ENCODE data around the gene EXOC4.
"Not testable (repeated sequence)": the region's sequence is repeated elsewhere in the genome, so short reads cannot be mapped to it uniquely, and the experiment has no call there.

EXOC4 gene

DNA sequence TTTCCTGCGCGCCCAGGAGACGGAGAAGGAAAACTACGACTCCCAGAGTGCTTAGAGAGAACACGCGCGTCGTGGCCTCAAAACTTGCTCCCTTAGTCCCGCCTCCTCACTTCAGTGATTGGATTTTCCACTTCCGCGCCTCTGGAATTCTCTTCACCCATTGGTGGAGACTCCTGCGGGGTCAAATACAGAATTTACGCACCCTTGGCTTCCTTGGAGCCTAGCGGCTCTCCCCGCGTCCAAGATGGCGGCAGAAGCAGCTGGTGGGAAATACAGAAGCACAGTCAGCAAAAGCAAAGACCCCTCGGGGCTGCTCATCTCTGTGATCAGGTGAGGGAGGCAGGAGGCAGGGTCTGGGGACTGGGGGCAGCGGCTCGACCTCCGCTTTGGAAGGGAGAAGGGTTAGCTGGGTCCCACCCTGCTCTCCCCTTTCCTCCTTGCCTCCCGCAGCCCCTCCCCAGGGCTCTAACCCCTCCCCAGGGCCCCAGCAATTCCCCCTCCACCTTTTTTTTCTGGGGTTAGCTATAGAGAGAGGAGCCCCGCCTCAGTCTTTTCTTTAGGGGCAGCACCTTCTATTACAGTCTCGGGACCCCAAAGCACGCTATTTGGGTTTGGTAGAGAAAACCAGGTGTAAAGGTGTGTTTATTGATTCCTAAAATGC lies at the start of gene EXOC4:
TSS of gene EXOC4 (plus strand) at position 221 of the 661 bp plus-strand sequence.
- Histone ChIP-seq H3K27me3 (replicated peaks; ENCODE audit: control insufficient read depth, insufficient read depth, low read length) (no peaks in the 10 kb centered on the region), H3K9ac (ENCODE audit: low read length) (peak within 1 kb of the TSS; percentile 95), H3K4me3 (ENCODE audit: low read length) (peak within 1 kb of the TSS; percentile 96), H3K9me3 (ENCODE audit: control insufficient read depth, low read length) (peaks cover 11% of the 10 kb centered on the region), H3K36me3 (ENCODE audit: control insufficient read depth, insufficient read depth, low read length, severe bottlenecking) (no peaks in the 10 kb centered on the region), H3K4me1 (ENCODE audit: control insufficient read depth, insufficient read depth, low read length) (no peaks in the 10 kb centered on the region)
- peak; percentile 99 for DNase-seq (ENCODE audit: low read depth)

DNA sequence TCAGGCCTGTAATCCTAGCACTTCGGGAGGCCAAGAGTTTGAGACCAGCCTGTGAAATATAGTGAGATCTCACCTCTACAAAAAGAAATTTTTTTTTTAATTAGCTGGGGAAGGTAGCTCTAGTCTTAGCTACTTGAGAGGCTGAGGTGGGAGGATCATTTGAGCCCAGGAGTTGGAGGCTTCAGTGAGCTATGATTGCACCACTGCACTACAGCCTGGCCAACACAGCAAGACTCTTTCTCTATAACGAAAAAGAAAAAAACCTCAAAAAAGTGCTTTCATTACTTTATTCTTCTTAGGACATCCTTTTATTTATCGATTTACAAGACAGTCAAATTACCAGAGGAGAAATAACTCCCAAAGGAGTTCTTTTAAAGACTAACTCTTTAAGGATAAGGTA lies 49.4 kb upstream of the EXOC4 start:
- H3K9ac ChIP-seq (ENCODE audit: low read length), result no peak overlapping the region
- H3K27me3 ChIP-seq (replicated peaks; ENCODE audit: control insufficient read depth, insufficient read depth, low read length), result no peaks in the 10 kb centered on the region
- DNase-seq (ENCODE audit: low read depth), result no peak
- H3K36me3 ChIP-seq (ENCODE audit: control insufficient read depth, insufficient read depth, low read length, severe bottlenecking), result no peaks in the 10 kb centered on the region
- H3K4me3 ChIP-seq (ENCODE audit: low read length), result no peak overlapping the region
- H3K4me1 ChIP-seq (ENCODE audit: control insufficient read depth, insufficient read depth, low read length), result no peaks in the 10 kb centered on the region
- peaks cover 11% of the 10 kb centered on the region for H3K9me3 ChIP-seq (ENCODE audit: control insufficient read depth, low read length)

- no peaks in the 10 kb centered on the region for H3K27me3 ChIP-seq (replicated peaks; ENCODE audit: control insufficient read depth, insufficient read depth, low read length)
- no peaks in the 10 kb centered on the region for H3K36me3 ChIP-seq (ENCODE audit: control insufficient read depth, insufficient read depth, low read length, severe bottlenecking)
- H3K9me3 ChIP-seq (ENCODE audit: control insufficient read depth, low read length), result peaks cover 14% of the 10 kb centered on the region
- H3K4me1 ChIP-seq (ENCODE audit: control insufficient read depth, insufficient read depth, low read length), result no peaks in the 10 kb centered on the region
- no peak overlapping the region for H3K4me3 ChIP-seq (ENCODE audit: low read length)
- H3K9ac ChIP-seq (ENCODE audit: low read length), result no peak overlapping the region
- DNase-seq (ENCODE audit: low read depth), result no peak
These were observed 45.2 kb upstream of the EXOC4 start for GRCh38 chr7:133207687-133208086.

DNA sequence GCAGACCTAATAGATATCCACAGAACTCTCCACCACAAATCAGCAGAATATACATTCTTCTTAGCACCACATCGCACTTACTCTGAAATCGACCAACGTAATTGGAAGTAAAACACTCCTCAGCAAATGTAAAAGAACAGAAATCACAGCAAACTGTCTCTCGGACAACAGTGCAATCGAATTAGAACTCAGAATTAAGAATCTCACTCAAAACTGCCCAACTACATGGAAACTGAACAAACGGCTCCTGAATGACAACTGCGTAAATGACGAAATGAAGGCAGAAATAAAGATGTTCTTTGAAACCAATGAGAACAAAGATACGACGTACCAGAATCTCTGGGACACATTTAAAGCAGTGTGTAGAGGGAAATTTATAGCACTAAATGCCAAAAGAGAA lies 42.1 kb upstream of the EXOC4 start:
- H3K36me3 ChIP-seq (ENCODE audit: control insufficient read depth, insufficient read depth, low read length, severe bottlenecking); DNase-seq (ENCODE audit: low read depth); H3K9ac ChIP-seq (ENCODE audit: low read length); H3K4me3 ChIP-seq (ENCODE audit: low read length); H3K27me3 ChIP-seq (replicated peaks; ENCODE audit: control insufficient read depth, insufficient read depth, low read length); H3K4me1 ChIP-seq (ENCODE audit: control insufficient read depth, insufficient read depth, low read length): not testable (repeated sequence)
- peaks cover 14% of the 10 kb centered on the region for H3K9me3 ChIP-seq (ENCODE audit: control insufficient read depth, low read length)

GRCh38 chr7:133213772-133214171 lies 39.1 kb upstream of the EXOC4 start:
- H3K4me3 ChIP-seq (ENCODE audit: low read length); H3K9me3 ChIP-seq (ENCODE audit: control insufficient read depth, low read length); DNase-seq (ENCODE audit: low read depth); H3K27me3 ChIP-seq (replicated peaks; ENCODE audit: control insufficient read depth, insufficient read depth, low read length); H3K36me3 ChIP-seq (ENCODE audit: control insufficient read depth, insufficient read depth, low read length, severe bottlenecking); H3K9ac ChIP-seq (ENCODE audit: low read length); H3K4me1 ChIP-seq (ENCODE audit: control insufficient read depth, insufficient read depth, low read length): not testable (repeated sequence)

- Histone ChIP-seq H3K27me3 (replicated peaks; ENCODE audit: control insufficient read depth, insufficient read depth, low read length) (peaks cover 4% of the 10 kb centered on the region), H3K4me1 (ENCODE audit: control insufficient read depth, insufficient read depth, low read length) (no peaks in the 10 kb centered on the region), H3K9me3 (ENCODE audit: control insufficient read depth, low read length) (no peaks in the 10 kb centered on the region), H3K36me3 (ENCODE audit: control insufficient read depth, insufficient read depth, low read length, severe bottlenecking) (no peaks in the 10 kb centered on the region), H3K4me3 (ENCODE audit: low read length) (no peak overlapping the region), H3K9ac (ENCODE audit: low read length) (no peak overlapping the region)
- DNase-seq (ENCODE audit: low read depth), result no peak
These were observed 35.1 kb upstream of the EXOC4 start for GRCh38 chr7:133217773-133218172.

GRCh38 chr7:133230591-133231194 lies 22.2 kb upstream of the EXOC4 start:
- Histone ChIP-seq H3K36me3 (ENCODE audit: control insufficient read depth, insufficient read depth, low read length, severe bottlenecking) (no peaks in the 10 kb centered on the region), H3K9me3 (ENCODE audit: control insufficient read depth, low read length) (no peaks in the 10 kb centered on the region), H3K27me3 (replicated peaks; ENCODE audit: control insufficient read depth, insufficient read depth, low read length) (no peaks in the 10 kb centered on the region), H3K9ac (ENCODE audit: low read length) (no peak overlapping the region), H3K4me1 (ENCODE audit: control insufficient read depth, insufficient read depth, low read length) (no peaks in the 10 kb centered on the region), H3K4me3 (ENCODE audit: low read length) (no peak overlapping the region)
- DNase-seq (ENCODE audit: low read depth), result peak; percentile 73

DNA sequence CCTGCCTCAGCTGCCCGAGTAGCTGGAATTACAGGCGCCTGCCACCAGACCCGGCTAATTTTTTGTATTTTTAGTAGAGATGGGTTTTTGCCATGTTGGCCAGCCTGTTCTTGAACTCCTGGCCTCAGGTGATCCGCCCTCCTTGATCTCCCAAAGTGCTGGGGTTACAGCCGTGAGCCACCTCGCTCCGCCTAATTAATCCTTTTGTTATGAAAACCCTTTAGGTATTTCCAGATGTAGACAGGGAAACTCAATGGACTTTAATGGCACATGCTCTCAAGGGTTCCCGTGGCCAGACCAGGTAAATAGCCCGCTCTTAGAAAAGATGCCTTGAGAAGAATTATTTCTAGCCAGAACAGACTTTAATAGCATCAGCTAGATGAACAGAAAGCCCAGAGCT lies 19.7 kb upstream of the EXOC4 start:
- H3K27me3 ChIP-seq (replicated peaks; ENCODE audit: control insufficient read depth, insufficient read depth, low read length), result no peaks in the 10 kb centered on the region
- no peak overlapping the region for H3K9ac ChIP-seq (ENCODE audit: low read length)
- H3K9me3 ChIP-seq (ENCODE audit: control insufficient read depth, low read length), result no peaks in the 10 kb centered on the region
- no peaks in the 10 kb centered on the region for H3K4me1 ChIP-seq (ENCODE audit: control insufficient read depth, insufficient read depth, low read length)
- no peak overlapping the region for H3K4me3 ChIP-seq (ENCODE audit: low read length)
- no peak for DNase-seq (ENCODE audit: low read depth)
- H3K36me3 ChIP-seq (ENCODE audit: control insufficient read depth, insufficient read depth, low read length, severe bottlenecking), result no peaks in the 10 kb centered on the region

DNA sequence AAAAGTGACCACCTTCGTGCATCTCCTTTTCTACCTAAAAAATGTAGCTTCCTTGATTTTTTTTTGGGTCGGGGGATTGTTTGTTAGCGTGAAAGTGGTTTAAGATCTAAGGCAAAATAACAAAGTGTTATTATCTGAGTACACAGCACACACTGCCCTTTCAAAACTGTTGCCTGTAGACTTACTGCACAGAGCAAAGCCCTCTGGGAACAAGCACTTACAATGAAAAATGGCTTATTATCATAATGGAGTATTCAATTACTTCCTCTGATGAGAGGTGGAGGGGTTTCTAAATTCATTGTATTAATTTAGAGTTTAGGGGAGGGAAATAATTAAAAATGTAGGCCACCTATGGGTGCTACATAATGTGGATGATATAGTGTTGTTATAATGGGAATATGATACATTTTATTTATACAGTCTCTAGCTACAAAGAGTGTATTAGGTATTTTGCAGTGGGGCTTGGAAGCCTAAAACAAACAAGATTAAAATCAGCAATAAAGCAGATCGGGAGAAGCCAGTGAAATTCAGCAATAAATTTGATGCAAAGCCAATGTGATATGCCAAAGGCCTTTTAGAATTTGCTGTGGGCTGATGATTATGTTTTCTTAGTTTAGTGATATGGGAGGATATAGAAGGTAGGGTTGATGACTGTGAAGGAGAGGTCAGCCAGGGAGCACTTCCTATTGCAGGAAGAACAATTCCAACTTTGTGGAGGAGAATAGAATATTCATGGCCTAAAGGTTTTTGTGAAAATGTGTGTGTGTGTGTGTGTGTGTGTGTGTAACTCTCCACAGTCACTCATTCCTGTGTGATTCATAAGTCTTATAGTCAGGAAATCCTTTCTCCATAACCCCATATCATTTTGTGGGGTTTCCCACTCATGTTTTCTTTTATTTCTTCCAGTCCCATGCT lies 17.7 kb upstream of the EXOC4 start:
- no peaks in the 10 kb centered on the region for H3K4me1 ChIP-seq (ENCODE audit: control insufficient read depth, insufficient read depth, low read length)
- no peaks in the 10 kb centered on the region for H3K36me3 ChIP-seq (ENCODE audit: control insufficient read depth, insufficient read depth, low read length, severe bottlenecking)
- no peak overlapping the region for H3K9ac ChIP-seq (ENCODE audit: low read length)
- peak; percentile 25 for DNase-seq (ENCODE audit: low read depth)
- no peaks in the 10 kb centered on the region for H3K27me3 ChIP-seq (replicated peaks; ENCODE audit: control insufficient read depth, insufficient read depth, low read length)
- H3K9me3 ChIP-seq (ENCODE audit: control insufficient read depth, low read length), result no peaks in the 10 kb centered on the region
- no peak overlapping the region for H3K4me3 ChIP-seq (ENCODE audit: low read length)

- Histone ChIP-seq H3K9me3 (ENCODE audit: control insufficient read depth, low read length) (no peaks in the 10 kb centered on the region), H3K9ac (ENCODE audit: low read length) (no peak overlapping the region)
These were observed 15.3 kb upstream of the EXOC4 start for GRCh38 chr7:133237545-133237944.

GRCh38 chr7:133240302-133240701 lies 12.6 kb upstream of the EXOC4 start:
- Histone ChIP-seq H3K36me3 (ENCODE audit: control insufficient read depth, insufficient read depth, low read length, severe bottlenecking) (no peaks in the 10 kb centered on the region), H3K9ac (ENCODE audit: low read length) (no peak overlapping the region), H3K9me3 (ENCODE audit: control insufficient read depth, low read length) (no peaks in the 10 kb centered on the region), H3K4me3 (ENCODE audit: low read length) (no peak overlapping the region), H3K4me1 (ENCODE audit: control insufficient read depth, insufficient read depth, low read length) (no peaks in the 10 kb centered on the region), H3K27me3 (replicated peaks; ENCODE audit: control insufficient read depth, insufficient read depth, low read length) (no peaks in the 10 kb centered on the region)
- no peak for DNase-seq (ENCODE audit: low read depth)

More at GRCh38 chr7:133237545-133237944, 15.3 kb upstream of the EXOC4 start:
- H3K27me3 ChIP-seq (replicated peaks; ENCODE audit: control insufficient read depth, insufficient read depth, low read length), result no peaks in the 10 kb centered on the region
- no peaks in the 10 kb centered on the region for H3K36me3 ChIP-seq (ENCODE audit: control insufficient read depth, insufficient read depth, low read length, severe bottlenecking)
- DNase-seq (ENCODE audit: low read depth), result no peak
- H3K4me3 ChIP-seq (ENCODE audit: low read length), result no peak overlapping the region
- no peaks in the 10 kb centered on the region for H3K4me1 ChIP-seq (ENCODE audit: control insufficient read depth, insufficient read depth, low read length)

All from adipocyte (in vitro differentiated cells).